ENCODE results near the gene IL18BP. TPM values are rescaled to one million over a fixed set of nuclear protein-coding genes. Genes with fewer than 3 reads are reported as not detected.

Gene IL18BP
- total RNA-seq, 1 experiment from 2014 or later, result 12.4 TPM

DNA sequence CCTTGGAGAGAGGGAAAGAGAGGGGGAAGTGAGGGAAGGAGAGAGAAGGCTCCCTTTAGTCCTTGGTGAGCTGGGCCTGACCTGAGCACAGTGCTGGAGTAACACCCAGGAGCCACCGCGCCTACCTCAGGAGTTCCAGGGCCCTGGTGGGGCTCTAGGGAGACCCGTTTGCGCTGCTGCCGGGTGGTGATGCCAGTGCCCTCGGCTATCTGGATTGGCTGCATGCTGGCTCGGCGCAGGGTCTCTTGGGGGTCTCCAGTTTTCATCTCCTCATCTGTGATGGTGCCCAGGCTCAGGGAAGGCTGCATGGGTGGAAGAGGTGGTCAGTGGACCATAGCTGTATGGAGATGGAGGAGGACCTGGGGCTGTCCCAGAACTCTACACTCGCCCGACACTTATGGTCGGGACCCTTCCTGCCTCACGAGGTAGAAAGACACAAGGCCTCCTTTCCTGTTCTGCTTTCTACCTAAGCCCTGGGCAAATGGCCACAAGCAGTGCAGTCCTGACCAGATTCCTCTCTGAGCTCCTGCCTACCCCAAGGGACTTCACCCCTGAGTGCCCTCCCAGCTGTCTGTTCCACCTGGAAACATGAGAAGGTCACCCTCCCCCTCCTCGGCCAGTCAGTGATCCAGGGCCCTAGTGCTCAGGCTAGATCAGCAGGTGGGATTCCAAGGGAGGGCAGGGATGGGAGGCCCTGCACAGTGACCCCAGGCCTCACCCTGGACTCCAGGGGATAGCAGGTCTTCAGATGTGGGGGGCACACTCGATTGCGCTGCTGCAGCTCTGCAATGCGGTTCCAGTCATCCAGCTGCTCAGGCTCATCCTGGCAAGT, 6.0 kb downstream of the IL18BP start:
- CTCF ChIA-PET, result no interaction called here
- H3K27me3 Mint-ChIP-seq (ENCODE audit: unreplicated experiment), result no peaks in the 10 kb centered on the region
- peaks cover 75% of the 10 kb centered on the region for H3K36me3 Mint-ChIP-seq (ENCODE audit: insufficient read depth, unreplicated experiment)
- H3K9me3 Mint-ChIP-seq (ENCODE audit: low read depth, unreplicated experiment), result no peaks in the 10 kb centered on the region
- TF ChIP-seq, protein P1, sequence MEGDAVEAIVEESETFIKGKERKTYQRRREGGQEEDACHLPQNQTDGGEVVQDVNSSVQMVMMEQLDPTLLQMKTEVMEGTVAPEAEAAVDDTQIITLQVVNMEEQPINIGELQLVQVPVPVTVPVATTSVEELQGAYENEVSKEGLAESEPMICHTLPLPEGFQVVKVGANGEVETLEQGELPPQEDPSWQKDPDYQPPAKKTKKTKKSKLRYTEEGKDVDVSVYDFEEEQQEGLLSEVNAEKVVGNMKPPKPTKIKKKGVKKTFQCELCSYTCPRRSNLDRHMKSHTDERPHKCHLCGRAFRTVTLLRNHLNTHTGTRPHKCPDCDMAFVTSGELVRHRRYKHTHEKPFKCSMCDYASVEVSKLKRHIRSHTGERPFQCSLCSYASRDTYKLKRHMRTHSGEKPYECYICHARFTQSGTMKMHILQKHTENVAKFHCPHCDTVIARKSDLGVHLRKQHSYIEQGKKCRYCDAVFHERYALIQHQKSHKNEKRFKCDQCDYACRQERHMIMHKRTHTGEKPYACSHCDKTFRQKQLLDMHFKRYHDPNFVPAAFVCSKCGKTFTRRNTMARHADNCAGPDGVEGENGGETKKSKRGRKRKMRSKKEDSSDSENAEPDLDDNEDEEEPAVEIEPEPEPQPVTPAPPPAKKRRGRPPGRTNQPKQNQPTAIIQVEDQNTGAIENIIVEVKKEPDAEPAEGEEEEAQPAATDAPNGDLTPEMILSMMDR (IDR thresholded peaks at IDR 0.05; ENCODE audit: unreplicated experiment), result no peak
- H3K4me1 Mint-ChIP-seq (ENCODE audit: low read depth, unreplicated experiment), result no peaks in the 10 kb centered on the region
- H3K4me3 Mint-ChIP-seq (ENCODE audit: low read depth, unreplicated experiment), result no peak overlapping the region
- no TSS peak for BruUV-seq (replicated peaks)
- intact Hi-C loops (cut with micrococcal nuclease; ENCODE audit: unreplicated experiment), result no loop called here
- DNase-seq, result no peak
- H3K27ac Mint-ChIP-seq (ENCODE audit: unreplicated experiment), result no peak overlapping the region

DNA sequence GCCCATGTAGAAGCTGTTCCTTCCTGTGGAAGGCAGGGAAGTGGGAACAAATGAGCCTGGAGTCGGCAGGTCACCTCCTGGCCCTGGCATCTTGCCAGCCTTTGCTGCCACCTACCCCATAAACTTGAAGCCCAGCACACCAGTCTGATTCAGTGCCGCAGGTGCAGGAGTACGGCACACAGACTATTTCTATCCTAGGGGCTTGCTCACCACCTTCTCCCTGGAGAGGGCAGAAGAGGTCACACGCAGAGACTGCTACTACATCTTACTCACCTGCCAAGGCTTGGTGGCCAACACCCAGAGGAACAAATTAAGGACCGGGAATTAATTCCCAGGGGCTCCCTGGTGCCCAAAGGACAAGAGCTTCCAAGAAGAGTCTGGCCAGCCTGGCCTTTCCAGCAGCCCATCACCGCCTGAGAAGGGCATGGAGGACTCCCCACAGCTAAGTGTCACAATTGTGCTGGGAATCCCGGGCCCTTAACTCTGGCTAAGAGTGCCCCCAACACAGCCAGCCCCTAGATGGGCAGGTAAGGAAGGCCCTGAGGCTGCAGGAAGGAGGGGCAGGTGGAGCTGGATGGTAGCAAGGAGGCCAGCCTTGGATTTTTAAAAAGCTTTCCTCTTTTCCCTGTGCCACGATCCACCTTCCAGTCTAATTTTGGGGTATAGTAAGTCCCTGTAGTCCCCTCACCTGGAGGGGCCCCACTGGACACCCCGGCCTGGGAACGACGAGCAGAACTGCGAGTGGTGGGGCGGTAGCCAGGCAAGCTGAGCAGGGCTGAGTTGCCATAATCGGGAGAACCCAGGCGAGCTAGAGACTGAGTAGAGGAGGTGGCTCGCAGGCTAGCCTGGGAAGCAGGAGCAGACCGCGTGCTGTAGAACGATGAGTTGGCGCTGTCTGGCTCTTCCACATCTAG, 6.9 kb downstream of the IL18BP start:
- CTCF ChIA-PET, result no interaction called here
- no peak overlapping the region for H3K4me3 Mint-ChIP-seq (ENCODE audit: low read depth, unreplicated experiment)
- H3K36me3 Mint-ChIP-seq (ENCODE audit: insufficient read depth, unreplicated experiment), result peaks cover 75% of the 10 kb centered on the region
- no peak overlapping the region for H3K27ac Mint-ChIP-seq (ENCODE audit: unreplicated experiment)
- no peaks in the 10 kb centered on the region for H3K27me3 Mint-ChIP-seq (ENCODE audit: unreplicated experiment)
- intact Hi-C loops (cut with micrococcal nuclease; ENCODE audit: unreplicated experiment), result no loop called here
- no peaks in the 10 kb centered on the region for H3K9me3 Mint-ChIP-seq (ENCODE audit: low read depth, unreplicated experiment)
- no peak for DNase-seq
- H3K4me1 Mint-ChIP-seq (ENCODE audit: low read depth, unreplicated experiment), result no peaks in the 10 kb centered on the region
- no TSS peak for BruUV-seq (replicated peaks)
- TF ChIP-seq, protein P1 (IDR thresholded peaks at IDR 0.05; ENCODE audit: unreplicated experiment), result no peak

DNA sequence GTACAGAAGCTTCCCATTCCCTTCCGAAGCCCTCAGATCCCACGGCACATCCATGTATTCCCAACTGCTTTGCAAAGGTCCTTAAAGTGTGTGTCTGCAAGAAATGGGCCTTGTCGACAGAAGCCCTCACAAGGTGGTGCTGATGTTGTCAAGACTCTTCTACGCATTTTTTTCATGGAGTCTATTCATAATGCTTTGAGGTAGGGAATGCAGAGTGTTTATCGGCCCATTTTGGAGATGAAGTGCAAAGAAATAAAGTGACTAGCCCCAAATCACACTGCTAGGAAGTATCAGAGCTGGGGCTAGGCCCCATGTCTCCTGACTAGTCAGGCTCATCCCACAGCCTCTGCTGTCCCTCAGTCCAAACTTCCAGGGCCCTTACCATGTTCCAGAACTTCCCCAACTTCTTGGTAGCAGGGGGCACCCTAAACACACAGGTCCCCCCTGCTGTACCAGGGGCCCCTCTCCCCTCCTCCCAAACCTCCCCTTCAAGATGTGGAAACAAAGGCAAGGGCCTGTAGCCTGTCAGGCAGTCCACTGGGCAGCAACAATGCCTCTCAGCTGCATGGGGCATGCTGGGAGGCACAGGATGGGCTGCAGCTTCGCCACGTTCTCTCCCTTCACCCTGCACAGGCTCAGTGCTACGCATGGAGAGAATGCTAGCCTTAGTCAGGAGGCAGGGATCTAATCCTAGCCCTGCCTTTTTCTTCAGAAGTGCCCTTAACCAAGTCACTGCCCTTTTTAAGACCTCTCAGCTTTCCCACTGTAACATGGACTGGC, 7.8 kb downstream of the IL18BP start:
- Mint-ChIP-seq H3K4me1 (ENCODE audit: low read depth, unreplicated experiment) (no peaks in the 10 kb centered on the region), H3K4me3 (ENCODE audit: low read depth, unreplicated experiment) (no peak overlapping the region), H3K9me3 (ENCODE audit: low read depth, unreplicated experiment) (no peaks in the 10 kb centered on the region), H3K36me3 (ENCODE audit: insufficient read depth, unreplicated experiment) (peaks cover 75% of the 10 kb centered on the region), H3K27me3 (ENCODE audit: unreplicated experiment) (no peaks in the 10 kb centered on the region), H3K27ac (ENCODE audit: unreplicated experiment) (no peak overlapping the region)
- no TSS peak for BruUV-seq (replicated peaks)
- intact Hi-C loops (cut with micrococcal nuclease; ENCODE audit: unreplicated experiment), result no loop called here
- TF ChIP-seq, protein P1 (IDR thresholded peaks at IDR 0.05; ENCODE audit: unreplicated experiment), result no peak
- DNase-seq, result no peak
- CTCF ChIA-PET, result no interaction called here

DNA sequence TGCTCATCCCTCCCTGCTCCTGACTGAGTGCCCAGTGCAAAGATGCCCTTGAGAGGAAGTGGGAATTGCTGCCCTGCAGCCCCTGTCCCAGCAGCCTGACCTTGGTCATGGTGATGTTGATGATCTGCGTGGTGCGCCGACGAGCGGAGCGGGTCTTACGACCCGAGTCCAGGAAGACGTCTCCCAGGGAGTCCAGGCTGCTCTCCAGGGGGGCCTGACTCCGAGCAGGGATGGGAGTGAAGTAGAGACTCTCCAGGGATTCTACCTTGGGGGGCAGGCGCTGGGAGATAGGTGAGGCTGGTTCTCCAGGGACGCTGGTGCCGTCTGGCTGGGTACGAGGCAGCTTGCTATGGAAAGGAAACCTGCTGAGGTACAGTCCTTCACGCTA, 8.4 kb downstream of the IL18BP start:
- no TSS peak for BruUV-seq (replicated peaks)
- Mint-ChIP-seq H3K36me3 (ENCODE audit: insufficient read depth, unreplicated experiment) (peaks cover 73% of the 10 kb centered on the region), H3K27ac (ENCODE audit: unreplicated experiment) (no peak overlapping the region), H3K9me3 (ENCODE audit: low read depth, unreplicated experiment) (no peaks in the 10 kb centered on the region), H3K4me1 (ENCODE audit: low read depth, unreplicated experiment) (no peaks in the 10 kb centered on the region), H3K27me3 (ENCODE audit: unreplicated experiment) (no peaks in the 10 kb centered on the region), H3K4me3 (ENCODE audit: low read depth, unreplicated experiment) (no peak overlapping the region)
- intact Hi-C loops (cut with micrococcal nuclease; ENCODE audit: unreplicated experiment), result no loop called here
- TF ChIP-seq, protein P1 (IDR thresholded peaks at IDR 0.05; ENCODE audit: unreplicated experiment), result no peak
- DNase-seq, result no peak
- CTCF ChIA-PET, result no interaction called here

Data from Calu3 (cell line).